Urothelium cell line (cell line): ENCODE results near the gene EHD1.

Experiments used
- DNase-seq: peaks from one replicate; pipeline ENCODE4 v3.0.0; 2011; ENCODE audit warnings: low spot score, mixed read lengths
- FAIRE-seq: peaks from 2 replicates; lab custom pipeline; 2011; peaks lifted over from hg19 to GRCh38; lab: Jason Lieb, UNC

EHD1 gene

GRCh38 chr11:64910451-64911093 lies 32.2 kb upstream of the EHD1 start:
- DNase-seq (no peak), FAIRE-seq (no peak)

GRCh38 chr11:64909653-64910343 lies 31.4 kb upstream of the EHD1 start:
- FAIRE-seq, result no peak
- no peak for DNase-seq

- FAIRE-seq (no peak), DNase-seq (no peak)
Measured at GRCh38 chr11:64908766-64909165, 30.3 kb upstream of the EHD1 start.

GRCh38 chr11:64906314-64906635 lies 27.9 kb upstream of the EHD1 start:
- FAIRE-seq (no peak), DNase-seq (no peak)

- FAIRE-seq (no peak), DNase-seq (no peak)
Measured at GRCh38 chr11:64905516-64906313, 27.3 kb upstream of the EHD1 start.

- no peak for DNase-seq
- FAIRE-seq, result no peak
Measured at GRCh38 chr11:64903291-64903833, 24.9 kb upstream of the EHD1 start.

- DNase-seq, result no peak
- no peak for FAIRE-seq
Measured at GRCh38 chr11:64902102-64902900, 23.9 kb upstream of the EHD1 start.

GRCh38 chr11:64900774-64901173 lies 22.4 kb upstream of the EHD1 start:
- FAIRE-seq (no peak), DNase-seq (no peak)

- peak; percentile 23 for FAIRE-seq
- peak; percentile 80 for DNase-seq
Measured at GRCh38 chr11:64900263-64900678, 21.9 kb upstream of the EHD1 start.

- DNase-seq (no peak), FAIRE-seq (peak; percentile 58)
Measured at GRCh38 chr11:64898541-64898940, 20.1 kb upstream of the EHD1 start.

- FAIRE-seq (no peak), DNase-seq (no peak)
Measured at GRCh38 chr11:64898076-64898445, 19.6 kb upstream of the EHD1 start.

- DNase-seq, result no peak
- no peak for FAIRE-seq
Measured at GRCh38 chr11:64897381-64898075, 19.1 kb upstream of the EHD1 start.

GRCh38 chr11:64896448-64897022 lies 18.1 kb upstream of the EHD1 start:
- FAIRE-seq, result no peak
- no peak for DNase-seq

GRCh38 chr11:64894812-64895452 lies 16.5 kb upstream of the EHD1 start:
- DNase-seq, result no peak
- FAIRE-seq, result no peak

GRCh38 chr11:64894070-64894811 lies 15.8 kb upstream of the EHD1 start:
- FAIRE-seq (peak; percentile 50), DNase-seq (peak; percentile 77)

GRCh38 chr11:64893194-64894069 lies 15.0 kb upstream of the EHD1 start:
- DNase-seq (no peak), FAIRE-seq (no peak)

GRCh38 chr11:64892838-64893193 lies 14.4 kb upstream of the EHD1 start:
- FAIRE-seq (no peak), DNase-seq (no peak)

- FAIRE-seq, result no peak
- no peak for DNase-seq
Measured at GRCh38 chr11:64892411-64892831, 14.0 kb upstream of the EHD1 start.
